HCT116 (cell line): ENCODE data around the gene MBOAT1. TPM values are rescaled to one million over a fixed set of nuclear protein-coding genes. Genes with fewer than 3 reads are reported as not detected.

Experiments
- ATAC-seq: fragments of 200-7000 bp; cut with Tn5 transposase; 2 replicates; pipeline ENCODE4 v1.9.1; 2020; ENCODE audit warnings: mild to moderate bottlenecking, moderate library complexity
- BruUV-seq: library from RNA; stranded (reverse); fragments of 400-500 nt; replicated peaks from 2 replicates; lab custom pipeline; 2021; lab: Mats Ljungman, UMichigan
- CTCF ChIA-PET: fragments of 300-600 bp; sonication (Branson Sonifier 250); formaldehyde crosslinking; loops from one replicate; lab custom pipeline; 2021; ENCODE audit warnings: antibody characterized with exemption; lab: Charles Lee
- POLR2A ChIA-PET: fragments of 300-600, 350-600 bp; sonication (Branson Sonifier 250); formaldehyde crosslinking; loops from one replicate; lab custom pipeline; 2021; ENCODE audit warnings: antibody characterized with exemption; lab: Charles Lee
- RAD21 ChIA-PET, 2 experiments: fragments of 300-600 bp; sonication (Branson Sonifier 250); formaldehyde crosslinking; loops; one replicate each; lab custom pipeline; 2023; ENCODE audit warnings: low total read pairs in 2 of 2; ENCODE audit not compliant: uncharacterized antibody in 2 of 2, unreplicated experiment in 2 of 2, low non-redundant PET in 1 of 2; lab: Charles Lee
- DNase-seq: peaks from one replicate; pipeline ENCODE4 v3.0.0-alpha.2; 2010; ENCODE audit warnings: low read depth, low spot score
- H2AFZ ChIP-seq: fragments of 200-600 bp; shearing (Covaris generic), sonication (generic); 2 replicates; pipeline ENCODE4 v1.6.1; 2017; ENCODE audit warnings: low read depth, mixed run types, mixed read lengths, antibody characterized with exemption, low read length; ENCODE audit not compliant: poor library complexity, severe bottlenecking
- H3K27ac ChIP-seq: 2 replicates; pipeline ENCODE4 v1.5.1; 2012; ENCODE audit warnings: low read depth, low read length
- H3K27me3 ChIP-seq: fragments of 200-600 bp; sonication (generic); 2 replicates; pipeline ENCODE4 v1.6.1; 2016; ENCODE audit warnings: mixed run types, low read length, mixed read lengths; ENCODE audit not compliant: insufficient read depth
- H3K36me3 ChIP-seq, 2 experiments: fragments of 200-500 bp in 1 of 2; fragments of 200-600 bp in 1 of 2; sonication (Bioruptor generic) in 1 of 2; sonication (generic) in 1 of 2; 2 replicates each; pipeline versions ENCODE4 v1.5.1 to v1.6.1; 2014 to 2016; ENCODE audit warnings: low read length in 2 of 2, inconsistent platforms in 1 of 2, mixed read lengths in 1 of 2, mixed run types in 1 of 2; ENCODE audit not compliant: insufficient read depth in 2 of 2, control insufficient read depth in 1 of 2
- H3K4me1 ChIP-seq, 2 experiments: fragments of 200-600 bp in 1 of 2; sonication (generic) in 1 of 2; 2 replicates each; pipeline versions ENCODE4 v1.5.1 to v1.6.1; 2012 to 2017; ENCODE audit warnings: low read length in 2 of 2, inconsistent platforms in 1 of 2, mild to moderate bottlenecking in 1 of 2, mixed read lengths in 1 of 2, mixed run types in 1 of 2, moderate library complexity in 1 of 2; ENCODE audit not compliant: insufficient read depth in 2 of 2, control insufficient read depth in 1 of 2
- H3K4me2 ChIP-seq: fragments of 200-600 bp; sonication (generic); 2 replicates; pipeline ENCODE4 v1.6.1; 2017; ENCODE audit warnings: mixed run types, low read length, mixed read lengths
- H3K4me3 ChIP-seq, 2 experiments: fragments of 200-600 bp in 1 of 2; sonication (generic) in 1 of 2; replicated peaks in 1 of 2; 2 replicates each; pipeline ENCODE4 v1.5.1; 2011 to 2016; ENCODE audit warnings: low read length in 2 of 2, control low read depth in 1 of 2, low read depth in 1 of 2, mild to moderate bottlenecking in 1 of 2, mixed read lengths in 1 of 2, mixed run types in 1 of 2
- H3K79me2 ChIP-seq: fragments of 200-600 bp; sonication (generic); 2 replicates; pipeline ENCODE4 v1.6.1; 2017; ENCODE audit warnings: mild to moderate bottlenecking, mixed run types, low read length, moderate library complexity, mixed read lengths; ENCODE audit not compliant: insufficient read depth
- H3K9ac ChIP-seq: fragments of 200-600 bp; sonication (generic); 2 replicates; pipeline ENCODE4 v1.6.1; 2016; ENCODE audit warnings: low read length, mixed read lengths
- H3K9me2 ChIP-seq: fragments of 200-600 bp; sonication (generic), shearing (Covaris generic); 2 replicates; pipeline ENCODE4 v1.6.1; 2017; ENCODE audit warnings: mixed run types, mild to moderate bottlenecking, moderate library complexity; ENCODE audit not compliant: insufficient read depth
- H3K9me3 ChIP-seq, 2 experiments: fragments of 200-500 bp in 1 of 2; fragments of 200-600 bp in 1 of 2; sonication (Bioruptor generic) in 1 of 2; sonication (generic) in 1 of 2; 2 replicates each; pipeline ENCODE4 v1.6.1; 2014 to 2017; ENCODE audit warnings: low read length in 2 of 2, mixed read lengths in 2 of 2, inconsistent platforms in 1 of 2, low read depth in 1 of 2, mild to moderate bottlenecking in 1 of 2, mixed run types in 1 of 2, moderate library complexity in 1 of 2; ENCODE audit not compliant: control insufficient read depth in 1 of 2, insufficient read depth in 1 of 2
- H4K20me1 ChIP-seq: fragments of 200-600 bp; sonication (generic), shearing (Covaris generic); 2 replicates; pipeline ENCODE4 v1.6.1; 2017; ENCODE audit warnings: mixed run types, mild to moderate bottlenecking, moderate library complexity; ENCODE audit not compliant: insufficient read depth
- CEBPB ChIP-seq: IDR thresholded peaks from 2 replicates; pipeline ENCODE4 v1.6.1; 2012; ENCODE audit warnings: low read depth
- EGR1 ChIP-seq: IDR thresholded peaks from 2 replicates; pipeline ENCODE4 v1.6.1; 2012; ENCODE audit warnings: low read depth
- ELF1 ChIP-seq: IDR thresholded peaks from 2 replicates; pipeline ENCODE4 v1.6.1; 2012; ENCODE audit warnings: low read depth, borderline replicate concordance
- EZH2phosphoT487 ChIP-seq: fragments of 200-600 bp; IDR thresholded peaks from 2 replicates; pipeline ENCODE4 v1.6.1; 2018; ENCODE audit warnings: antibody characterized with exemption, borderline replicate concordance
- POLR2A ChIP-seq: IDR thresholded peaks from 2 replicates; pipeline ENCODE4 v1.7.0; 2011; ENCODE audit warnings: borderline replicate concordance; ENCODE audit not compliant: insufficient read depth, insufficient read length; ENCODE audit errors: extremely low read depth
- RAD21 ChIP-seq: IDR thresholded peaks from 2 replicates; pipeline ENCODE4 v1.6.1; 2012; ENCODE audit warnings: low read depth, mild to moderate bottlenecking
- SIN3A ChIP-seq: IDR thresholded peaks from 2 replicates; pipeline ENCODE4 v1.6.1; 2012; ENCODE audit warnings: low read depth
- SRF ChIP-seq: IDR thresholded peaks from 2 replicates; pipeline ENCODE4 v1.6.1; 2012; ENCODE audit warnings: low read depth
- YY1 ChIP-seq: IDR thresholded peaks from 2 replicates; pipeline ENCODE4 v1.6.1; 2011; ENCODE audit warnings: low read length, low read depth, moderate library complexity, mild to moderate bottlenecking; ENCODE audit not compliant: insufficient replicate concordance; ENCODE audit errors: extremely low read depth
- ZFX ChIP-seq: fragments of 450-650 bp; IDR thresholded peaks from 2 replicates; pipeline ENCODE4 v1.6.1; 2017
- ZNF274 ChIP-seq: fragments of 200-500 bp; sonication (Bioruptor generic); IDR thresholded peaks from 2 replicates; pipeline ENCODE4 v1.6.1; 2014; ENCODE audit warnings: mild to moderate bottlenecking, low read depth, low read length, inconsistent platforms
- intact Hi-C: fragments of 100-400 bp; cut with micrococcal nuclease; formaldehyde crosslinking; loops from 2 replicates; pipeline ENCODE4 v1.10.0; 2022
- total RNA-seq: library from RNA; stranded (reverse); gene quantifications from one replicate; pipeline ENCODE4 v1.2.1, GENCODE V29; 2021; ENCODE audit not compliant: unreplicated experiment
- TF ChIP-seq, protein P1 (sequence below): IDR thresholded peaks from 2 replicates; pipeline ENCODE4 v1.6.1; 2012
- TF ChIP-seq, protein P2 (sequence below), 3 experiments: fragments of 200-600 bp in 1 of 3; sonication (generic) in 1 of 3; IDR thresholded peaks in 2 of 3; conservative IDR thresholded peaks in 1 of 3; 2 replicates each; pipeline ENCODE4 v1.5.1; 2012 to 2017; ENCODE audit warnings: low read depth in 2 of 3, low read length in 2 of 3, antibody characterized with exemption in 1 of 3, borderline replicate concordance in 1 of 3, control low read depth in 1 of 3, mild to moderate bottlenecking in 1 of 3, mixed read lengths in 1 of 3, mixed run types in 1 of 3, moderate library complexity in 1 of 3; ENCODE audit not compliant: insufficient read depth in 1 of 3

Gene MBOAT1
- total RNA-seq, 1 experiment from 2014 or later: 11.7 TPM

DNA sequence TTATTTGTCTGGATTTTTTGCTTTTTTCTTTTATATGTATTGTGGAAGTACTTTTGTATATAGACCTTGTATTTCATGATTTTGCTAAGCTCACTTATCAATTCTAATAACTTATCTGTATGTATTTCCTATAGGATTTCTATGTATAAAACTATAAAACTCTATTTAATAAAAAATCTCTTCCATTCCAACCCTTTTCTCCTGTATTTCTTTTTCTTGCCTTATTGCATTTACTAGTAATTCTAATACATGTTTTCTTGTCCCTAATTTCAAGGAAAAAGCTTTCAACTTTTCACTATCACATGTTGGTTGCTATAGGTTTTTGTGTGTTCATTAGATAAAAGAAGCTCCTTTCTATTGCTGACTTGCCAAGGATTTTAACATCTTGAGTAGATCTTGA lies 125.3 kb downstream of the MBOAT1 start:
- Histone ChIP-seq H3K4me2 (no peak overlapping the region), H4K20me1 (no peaks in the 10 kb centered on the region), H3K9ac (no peak overlapping the region), H3K4me3 (no peak overlapping the region), H3K79me2 (no peaks in the 10 kb centered on the region), H2AFZ (no peak overlapping the region), H3K4me1 (no peaks in the 10 kb centered on the region), H3K27ac (no peak overlapping the region), H3K27me3 (no peaks in the 10 kb centered on the region), H3K9me3 (no peaks in the 10 kb centered on the region), H3K9me2 (no peaks in the 10 kb centered on the region)
- ATAC-seq (no peak), DNase-seq (no peak)
- no TSS peak for BruUV-seq
- CTCF ChIA-PET: no interaction called here
- POLR2A ChIA-PET: no interaction called here
- TF ChIP-seq ELF1: no peak
- TF ChIP-seq, protein P1, sequence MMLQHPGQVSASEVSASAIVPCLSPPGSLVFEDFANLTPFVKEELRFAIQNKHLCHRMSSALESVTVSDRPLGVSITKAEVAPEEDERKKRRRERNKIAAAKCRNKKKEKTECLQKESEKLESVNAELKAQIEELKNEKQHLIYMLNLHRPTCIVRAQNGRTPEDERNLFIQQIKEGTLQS: no peak
- TF ChIP-seq POLR2A: no peak
- no peak for TF ChIP-seq RAD21
- no peak for TF ChIP-seq CEBPB
- no peak for TF ChIP-seq EZH2phosphoT487
- no peak for TF ChIP-seq ZNF274
- no peak for TF ChIP-seq SIN3A
- no peak for TF ChIP-seq YY1
- no peak for TF ChIP-seq ZFX
- no peak for TF ChIP-seq SRF
- TF ChIP-seq, protein P2, sequence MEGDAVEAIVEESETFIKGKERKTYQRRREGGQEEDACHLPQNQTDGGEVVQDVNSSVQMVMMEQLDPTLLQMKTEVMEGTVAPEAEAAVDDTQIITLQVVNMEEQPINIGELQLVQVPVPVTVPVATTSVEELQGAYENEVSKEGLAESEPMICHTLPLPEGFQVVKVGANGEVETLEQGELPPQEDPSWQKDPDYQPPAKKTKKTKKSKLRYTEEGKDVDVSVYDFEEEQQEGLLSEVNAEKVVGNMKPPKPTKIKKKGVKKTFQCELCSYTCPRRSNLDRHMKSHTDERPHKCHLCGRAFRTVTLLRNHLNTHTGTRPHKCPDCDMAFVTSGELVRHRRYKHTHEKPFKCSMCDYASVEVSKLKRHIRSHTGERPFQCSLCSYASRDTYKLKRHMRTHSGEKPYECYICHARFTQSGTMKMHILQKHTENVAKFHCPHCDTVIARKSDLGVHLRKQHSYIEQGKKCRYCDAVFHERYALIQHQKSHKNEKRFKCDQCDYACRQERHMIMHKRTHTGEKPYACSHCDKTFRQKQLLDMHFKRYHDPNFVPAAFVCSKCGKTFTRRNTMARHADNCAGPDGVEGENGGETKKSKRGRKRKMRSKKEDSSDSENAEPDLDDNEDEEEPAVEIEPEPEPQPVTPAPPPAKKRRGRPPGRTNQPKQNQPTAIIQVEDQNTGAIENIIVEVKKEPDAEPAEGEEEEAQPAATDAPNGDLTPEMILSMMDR (IDR thresholded peaks at IDR 0.05 in 2 of 3, conservative IDR thresholded peaks at IDR 0.05 in 1 of 3; ENCODE audit: borderline replicate concordance in 1 of 3, insufficient read depth in 1 of 3, low read depth in 2 of 3, low read length in 2 of 3): no peak
- no peak for TF ChIP-seq EGR1
- TF ChIP-seq, all 23 proteins: peak for 0
- no peaks in the 10 kb centered on the region for H3K36me3 ChIP-seq
- RAD21 ChIA-PET: no interaction called here
- intact Hi-C loops: no loop called here
